ENCODE results near the gene SNRPB.

DNA sequence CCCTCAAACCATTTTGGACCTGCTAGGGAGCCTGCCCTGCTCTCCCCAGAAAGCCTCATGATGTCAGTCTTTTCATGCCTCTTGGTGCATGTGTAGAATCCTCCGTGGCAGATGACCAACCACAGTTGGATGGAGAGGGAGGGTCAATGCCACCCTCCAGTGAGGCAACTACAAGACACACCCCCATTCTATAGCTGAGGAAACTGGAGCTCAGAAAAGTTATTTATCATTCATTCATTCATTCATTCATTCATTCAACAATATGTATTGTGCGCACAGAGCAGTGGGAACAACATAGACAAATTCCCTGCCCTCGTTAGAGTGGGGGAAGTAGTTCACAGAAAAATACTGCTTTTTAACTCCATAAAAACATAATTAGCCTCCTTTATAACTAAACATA lies 16.8 kb downstream of the SNRPB start:
- TF ChIP-seq, protein P1, sequence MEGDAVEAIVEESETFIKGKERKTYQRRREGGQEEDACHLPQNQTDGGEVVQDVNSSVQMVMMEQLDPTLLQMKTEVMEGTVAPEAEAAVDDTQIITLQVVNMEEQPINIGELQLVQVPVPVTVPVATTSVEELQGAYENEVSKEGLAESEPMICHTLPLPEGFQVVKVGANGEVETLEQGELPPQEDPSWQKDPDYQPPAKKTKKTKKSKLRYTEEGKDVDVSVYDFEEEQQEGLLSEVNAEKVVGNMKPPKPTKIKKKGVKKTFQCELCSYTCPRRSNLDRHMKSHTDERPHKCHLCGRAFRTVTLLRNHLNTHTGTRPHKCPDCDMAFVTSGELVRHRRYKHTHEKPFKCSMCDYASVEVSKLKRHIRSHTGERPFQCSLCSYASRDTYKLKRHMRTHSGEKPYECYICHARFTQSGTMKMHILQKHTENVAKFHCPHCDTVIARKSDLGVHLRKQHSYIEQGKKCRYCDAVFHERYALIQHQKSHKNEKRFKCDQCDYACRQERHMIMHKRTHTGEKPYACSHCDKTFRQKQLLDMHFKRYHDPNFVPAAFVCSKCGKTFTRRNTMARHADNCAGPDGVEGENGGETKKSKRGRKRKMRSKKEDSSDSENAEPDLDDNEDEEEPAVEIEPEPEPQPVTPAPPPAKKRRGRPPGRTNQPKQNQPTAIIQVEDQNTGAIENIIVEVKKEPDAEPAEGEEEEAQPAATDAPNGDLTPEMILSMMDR (conservative IDR thresholded peaks at IDR 0.05 in 1 of 2, IDR thresholded peaks at IDR 0.05 in 1 of 2; ENCODE audit: low read depth in 1 of 2, low read length in 2 of 2): no peak
- no peak for TF ChIP-seq EZH2 (IDR thresholded peaks at IDR 0.05; ENCODE audit: low read length, missing control alignments)

Measured in fibroblast of lung (primary cell).